Measurements from ENCODE around the gene TTR. TPM values are rescaled to one million over a fixed set of nuclear protein-coding genes. Genes with fewer than 3 reads are reported as not detected.

Gene TTR
- total and polyA plus RNA-seq, 4 donors, result 295 to 4,751 (median 926) TPM

DNA sequence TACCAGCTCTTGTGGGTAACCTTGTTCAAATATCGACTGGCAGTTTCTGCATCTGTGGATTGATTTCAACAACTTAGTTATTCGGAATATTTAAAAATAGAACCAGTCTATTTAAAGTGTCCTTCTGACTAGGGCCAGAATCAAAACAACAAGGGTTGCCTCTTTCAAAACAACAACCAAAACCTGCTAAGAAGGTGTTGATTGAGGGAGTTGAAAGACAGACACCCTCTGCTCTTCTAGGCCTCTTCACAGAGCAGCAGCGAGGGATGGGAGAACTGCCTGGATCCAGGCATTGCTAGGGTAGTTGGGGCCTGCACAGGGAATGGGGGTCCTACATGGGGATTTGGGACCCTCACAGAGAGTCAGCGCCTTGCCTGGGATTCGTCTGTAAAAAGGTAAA, 19.8 kb downstream of the TTR start (continued):
- TF ChIP-seq, protein P1, sequence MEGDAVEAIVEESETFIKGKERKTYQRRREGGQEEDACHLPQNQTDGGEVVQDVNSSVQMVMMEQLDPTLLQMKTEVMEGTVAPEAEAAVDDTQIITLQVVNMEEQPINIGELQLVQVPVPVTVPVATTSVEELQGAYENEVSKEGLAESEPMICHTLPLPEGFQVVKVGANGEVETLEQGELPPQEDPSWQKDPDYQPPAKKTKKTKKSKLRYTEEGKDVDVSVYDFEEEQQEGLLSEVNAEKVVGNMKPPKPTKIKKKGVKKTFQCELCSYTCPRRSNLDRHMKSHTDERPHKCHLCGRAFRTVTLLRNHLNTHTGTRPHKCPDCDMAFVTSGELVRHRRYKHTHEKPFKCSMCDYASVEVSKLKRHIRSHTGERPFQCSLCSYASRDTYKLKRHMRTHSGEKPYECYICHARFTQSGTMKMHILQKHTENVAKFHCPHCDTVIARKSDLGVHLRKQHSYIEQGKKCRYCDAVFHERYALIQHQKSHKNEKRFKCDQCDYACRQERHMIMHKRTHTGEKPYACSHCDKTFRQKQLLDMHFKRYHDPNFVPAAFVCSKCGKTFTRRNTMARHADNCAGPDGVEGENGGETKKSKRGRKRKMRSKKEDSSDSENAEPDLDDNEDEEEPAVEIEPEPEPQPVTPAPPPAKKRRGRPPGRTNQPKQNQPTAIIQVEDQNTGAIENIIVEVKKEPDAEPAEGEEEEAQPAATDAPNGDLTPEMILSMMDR (IDR thresholded peaks at IDR 0.05; ENCODE audit: low read depth, low read length, missing input control), result no peak
- TF ChIP-seq RXRA (IDR thresholded peaks at IDR 0.05) (no peak), YY1 (IDR thresholded peaks at IDR 0.05) (no peak), TAF1 (conservative IDR thresholded peaks at IDR 0.05) (no peak)
- TF ChIP-seq, protein P2, sequence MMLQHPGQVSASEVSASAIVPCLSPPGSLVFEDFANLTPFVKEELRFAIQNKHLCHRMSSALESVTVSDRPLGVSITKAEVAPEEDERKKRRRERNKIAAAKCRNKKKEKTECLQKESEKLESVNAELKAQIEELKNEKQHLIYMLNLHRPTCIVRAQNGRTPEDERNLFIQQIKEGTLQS (IDR thresholded peaks at IDR 0.05), result no peak

- H3K4me3 ChIP-seq (ENCODE audit: low read depth in 1 of 3, low read length in 3 of 3), result no peak overlapping the region
- H3K36me3 ChIP-seq (ENCODE audit: control insufficient read depth in 4 of 4, insufficient read depth in 3 of 4, low read depth in 1 of 4, low read length in 3 of 4), result no peaks in the 10 kb centered on the region
- no peaks in the 10 kb centered on the region for H3K9me3 ChIP-seq (ENCODE audit: control insufficient read depth in 4 of 4, low read length in 3 of 4)
- WGBS, result 77% methylated on average over 6 of the region's 6 CpGs
- no peak overlapping the region for H3K9ac ChIP-seq (ENCODE audit: low read depth in 1 of 2, low read length in 2 of 2)
- no peak for DNase-seq (ENCODE audit: low spot score)
- H3K27ac ChIP-seq (ENCODE audit: low read depth in 1 of 2, low read length in 2 of 2), result no peak overlapping the region
- no peaks in the 10 kb centered on the region for H3K27me3 ChIP-seq (ENCODE audit: control insufficient read depth in 4 of 4, insufficient read depth in 4 of 4, low read length in 3 of 4)
- TF ChIP-seq YY1 (IDR thresholded peaks at IDR 0.05), result no peak
- TF ChIP-seq, protein P1 (IDR thresholded peaks at IDR 0.05; ENCODE audit: low read depth, low read length, missing input control), result no peak
- no peak for TF ChIP-seq JUND (IDR thresholded peaks at IDR 0.05)
- TF ChIP-seq RAD21 (IDR thresholded peaks at IDR 0.05), result no peak
- TF ChIP-seq GABPA (IDR thresholded peaks at IDR 0.05 in 1 of 2, conservative IDR thresholded peaks at IDR 0.05 in 1 of 2), result no peak
- TF ChIP-seq MAX (IDR thresholded peaks at IDR 0.05), result no peak
- TF ChIP-seq HNF4A (conservative IDR thresholded peaks at IDR 0.05), result no peak
- H3K4me1 ChIP-seq (ENCODE audit: control insufficient read depth in 4 of 4, insufficient read depth in 4 of 4, low read length in 3 of 4), result peaks cover 0 to 5% (median 3%) of the 10 kb centered on the region in 4 donors
Measured at GRCh38 chr18:31612124-31612523, 20.4 kb downstream of the TTR start.

GRCh38 chr18:31614044-31614443, 22.4 kb downstream of the TTR start:
- Histone ChIP-seq H3K4me1 (ENCODE audit: control insufficient read depth in 4 of 4, insufficient read depth in 4 of 4, low read length in 3 of 4) (no peaks in the 10 kb centered on the region), H3K27me3 (ENCODE audit: control insufficient read depth in 4 of 4, insufficient read depth in 4 of 4, low read length in 3 of 4) (no peaks in the 10 kb centered on the region), H3K9ac (ENCODE audit: low read depth in 1 of 2, low read length in 2 of 2) (no peak overlapping the region), H3K9me3 (ENCODE audit: control insufficient read depth in 4 of 4, low read length in 3 of 4) (no peaks in the 10 kb centered on the region), H3K4me3 (ENCODE audit: low read depth in 1 of 3, low read length in 3 of 3) (no peak overlapping the region), H3K27ac (ENCODE audit: low read depth in 1 of 2, low read length in 2 of 2) (no peak overlapping the region), H3K36me3 (ENCODE audit: control insufficient read depth in 4 of 4, insufficient read depth in 3 of 4, low read depth in 1 of 4, low read length in 3 of 4) (no peaks in the 10 kb centered on the region)
- TF ChIP-seq FOXA2 (IDR thresholded peaks at IDR 0.05) (no peak), TAF1 (conservative IDR thresholded peaks at IDR 0.05) (no peak), HNF4G (IDR thresholded peaks at IDR 0.05) (no peak)
- TF ChIP-seq, protein P3, sequence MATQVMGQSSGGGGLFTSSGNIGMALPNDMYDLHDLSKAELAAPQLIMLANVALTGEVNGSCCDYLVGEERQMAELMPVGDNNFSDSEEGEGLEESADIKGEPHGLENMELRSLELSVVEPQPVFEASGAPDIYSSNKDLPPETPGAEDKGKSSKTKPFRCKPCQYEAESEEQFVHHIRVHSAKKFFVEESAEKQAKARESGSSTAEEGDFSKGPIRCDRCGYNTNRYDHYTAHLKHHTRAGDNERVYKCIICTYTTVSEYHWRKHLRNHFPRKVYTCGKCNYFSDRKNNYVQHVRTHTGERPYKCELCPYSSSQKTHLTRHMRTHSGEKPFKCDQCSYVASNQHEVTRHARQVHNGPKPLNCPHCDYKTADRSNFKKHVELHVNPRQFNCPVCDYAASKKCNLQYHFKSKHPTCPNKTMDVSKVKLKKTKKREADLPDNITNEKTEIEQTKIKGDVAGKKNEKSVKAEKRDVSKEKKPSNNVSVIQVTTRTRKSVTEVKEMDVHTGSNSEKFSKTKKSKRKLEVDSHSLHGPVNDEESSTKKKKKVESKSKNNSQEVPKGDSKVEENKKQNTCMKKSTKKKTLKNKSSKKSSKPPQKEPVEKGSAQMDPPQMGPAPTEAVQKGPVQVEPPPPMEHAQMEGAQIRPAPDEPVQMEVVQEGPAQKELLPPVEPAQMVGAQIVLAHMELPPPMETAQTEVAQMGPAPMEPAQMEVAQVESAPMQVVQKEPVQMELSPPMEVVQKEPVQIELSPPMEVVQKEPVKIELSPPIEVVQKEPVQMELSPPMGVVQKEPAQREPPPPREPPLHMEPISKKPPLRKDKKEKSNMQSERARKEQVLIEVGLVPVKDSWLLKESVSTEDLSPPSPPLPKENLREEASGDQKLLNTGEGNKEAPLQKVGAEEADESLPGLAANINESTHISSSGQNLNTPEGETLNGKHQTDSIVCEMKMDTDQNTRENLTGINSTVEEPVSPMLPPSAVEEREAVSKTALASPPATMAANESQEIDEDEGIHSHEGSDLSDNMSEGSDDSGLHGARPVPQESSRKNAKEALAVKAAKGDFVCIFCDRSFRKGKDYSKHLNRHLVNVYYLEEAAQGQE (IDR thresholded peaks at IDR 0.05), result no peak
- WGBS, result 74% methylated on average over 2 of the region's 2 CpGs
- no peak for DNase-seq (ENCODE audit: low spot score)
